ENCODE data around the gene KIAA1614. TPM values are rescaled to one million over a fixed set of nuclear protein-coding genes. Genes with fewer than 3 reads are reported as not detected.

KIAA1614 gene
- total RNA-seq, 2 experiments from 2014 or later = 0.06 to 0.80 TPM

GRCh38 chr1:180964595-180964994 is 51.9 kb downstream of the KIAA1614 start:
- Histone ChIP-seq H3K79me2 (ENCODE audit: insufficient read depth, low read depth, low read length) (no peaks in the 10 kb centered on the region), H3K4me1 (ENCODE audit: insufficient read depth, low read length, poor library complexity, severe bottlenecking) (no peaks in the 10 kb centered on the region), H3K36me3 (ENCODE audit: insufficient read depth, low read length) (peaks cover 18% of the 10 kb centered on the region; the same call in 1 of the 2 replicates), H3K4me3 (ENCODE audit: low read depth, low read length, poor library complexity, severe bottlenecking) (no peak overlapping the region), H4K20me1 (ENCODE audit: insufficient read depth, low read length) (no peaks in the 10 kb centered on the region), H3K9me3 (ENCODE audit: low read length) (peaks cover 5% of the 10 kb centered on the region; the same call in 1 of the 2 replicates), H3K27ac (ENCODE audit: low read depth, low read length, poor library complexity, severe bottlenecking) (no peak overlapping the region), H3K9me2 (ENCODE audit: insufficient read depth, low read length) (no peaks in the 10 kb centered on the region), H2AFZ (ENCODE audit: low read length) (no peak overlapping the region), H3K4me2 (ENCODE audit: low read length) (no peak overlapping the region)
- intact Hi-C loops (cut with micrococcal nuclease; ENCODE audit: unreplicated experiment) = no loop called here
- TF ChIP-seq CTCF (conservative IDR thresholded peaks at IDR 0.05; ENCODE audit: low read length) = no peak
- TF ChIP-seq EZH2phosphoT487 (IDR thresholded peaks at IDR 0.05; ENCODE audit: borderline replicate concordance, low read depth, low read length) = no peak
- no peak for DNase-seq (ENCODE audit: low spot score)
- no TSS peak for BruUV-seq (replicated peaks)
- POLR2A ChIA-PET = no interaction called here
- CTCF ChIA-PET (ENCODE audit: unreplicated experiment) = no interaction called here

GRCh38 chr1:180966312-180966711 is 53.6 kb downstream of the KIAA1614 start:
- Histone ChIP-seq H4K20me1 (ENCODE audit: insufficient read depth, low read length) (no peaks in the 10 kb centered on the region), H3K27ac (ENCODE audit: low read depth, low read length, poor library complexity, severe bottlenecking) (no peak overlapping the region), H3K4me2 (ENCODE audit: low read length) (no peak overlapping the region), H3K4me1 (ENCODE audit: insufficient read depth, low read length, poor library complexity, severe bottlenecking) (no peaks in the 10 kb centered on the region), H2AFZ (ENCODE audit: low read length) (no peak overlapping the region), H3K4me3 (ENCODE audit: low read depth, low read length, poor library complexity, severe bottlenecking) (no peak overlapping the region), H3K36me3 (ENCODE audit: insufficient read depth, low read length) (peaks cover 4% of the 10 kb centered on the region; the same call in 1 of the 2 replicates), H3K79me2 (ENCODE audit: insufficient read depth, low read depth, low read length) (no peaks in the 10 kb centered on the region), H3K9me3 (ENCODE audit: low read length) (no peaks in the 10 kb centered on the region), H3K9me2 (ENCODE audit: insufficient read depth, low read length) (no peaks in the 10 kb centered on the region)
- CTCF ChIA-PET (ENCODE audit: unreplicated experiment) = interaction anchor here (0.6 kb wide), 1 partner anchor 12 kb away, joined by 3 read pairs; no protein-coding TSS in a partner anchor
- DNase-seq (ENCODE audit: low spot score) = no peak
- intact Hi-C loops (cut with micrococcal nuclease; ENCODE audit: unreplicated experiment) = no loop called here
- no TSS peak for BruUV-seq (replicated peaks)
- POLR2A ChIA-PET = interaction anchor here (1.0 to 1.1 kb wide), 2 partner anchors 12 to 34 kb away, joined by 3 to 8 read pairs; no protein-coding TSS in a partner anchor
- TF ChIP-seq EZH2phosphoT487 (IDR thresholded peaks at IDR 0.05; ENCODE audit: borderline replicate concordance, low read depth, low read length) (no peak), CTCF (conservative IDR thresholded peaks at IDR 0.05; ENCODE audit: low read length) (no peak)

GRCh38 chr1:180966744-180967536 is 54.2 kb downstream of the KIAA1614 start:
- no peak overlapping the region for H3K4me3 ChIP-seq (ENCODE audit: low read depth, low read length, poor library complexity, severe bottlenecking)
- H3K4me2 ChIP-seq (ENCODE audit: low read length) = no peak overlapping the region
- TF ChIP-seq EZH2phosphoT487 (IDR thresholded peaks at IDR 0.05; ENCODE audit: borderline replicate concordance, low read depth, low read length) (no peak), CTCF (conservative IDR thresholded peaks at IDR 0.05; ENCODE audit: low read length) (no peak)
- BruUV-seq (replicated peaks) = no TSS peak
- DNase-seq (ENCODE audit: low spot score) = no peak
- H3K79me2 ChIP-seq (ENCODE audit: insufficient read depth, low read depth, low read length) = no peaks in the 10 kb centered on the region
- intact Hi-C loops (cut with micrococcal nuclease; ENCODE audit: unreplicated experiment) = no loop called here
- H3K9me2 ChIP-seq (ENCODE audit: insufficient read depth, low read length) = no peaks in the 10 kb centered on the region
- no peak overlapping the region for H2AFZ ChIP-seq (ENCODE audit: low read length)
- no peaks in the 10 kb centered on the region for H3K4me1 ChIP-seq (ENCODE audit: insufficient read depth, low read length, poor library complexity, severe bottlenecking)
- POLR2A ChIA-PET = interaction anchor here (1.0 to 1.1 kb wide), 2 partner anchors 11 to 34 kb away, joined by 3 to 8 read pairs; no protein-coding TSS in a partner anchor
- no peaks in the 10 kb centered on the region for H4K20me1 ChIP-seq (ENCODE audit: insufficient read depth, low read length)
- no peak overlapping the region for H3K27ac ChIP-seq (ENCODE audit: low read depth, low read length, poor library complexity, severe bottlenecking)
- H3K36me3 ChIP-seq (ENCODE audit: insufficient read depth, low read length) = no peaks in the 10 kb centered on the region
- CTCF ChIA-PET (ENCODE audit: unreplicated experiment) = interaction anchor here (0.6 kb wide), 1 partner anchor 11 kb away, joined by 3 read pairs; no protein-coding TSS in a partner anchor
- H3K9me3 ChIP-seq (ENCODE audit: low read length) = no peaks in the 10 kb centered on the region
